Erythroblast (primary cell): Measurements from ENCODE around the gene RFC3.

Source experiments
- GATA1 ChIP-seq: IDR thresholded peaks from 2 replicates; pipeline ENCODE4 v1.6.1; 2011; ENCODE audit warnings: low read depth, mild to moderate bottlenecking, control low read depth, low read length, moderate library complexity
- POLR2A ChIP-seq: IDR thresholded peaks from 2 replicates; pipeline ENCODE4 v1.6.1; 2011; ENCODE audit warnings: mild to moderate bottlenecking, low read length

- no peak for TF ChIP-seq POLR2A
- TF ChIP-seq GATA1, result no peak
These were observed 2.9 kb upstream of the RFC3 start for GRCh38 chr13:33815011-33815550.
